HG02852 (cell line): ENCODE data around the gene HSPBAP1.

ENCODE experiments used
- ATAC-seq: cut with Tn5 transposase; IDR thresholded peaks from one replicate; pipeline ENCODE4 v1.9.1; 2021; ENCODE audit warnings: mild to moderate bottlenecking, moderate library complexity; ENCODE audit not compliant: unreplicated experiment

The HSPBAP1 gene

DNA sequence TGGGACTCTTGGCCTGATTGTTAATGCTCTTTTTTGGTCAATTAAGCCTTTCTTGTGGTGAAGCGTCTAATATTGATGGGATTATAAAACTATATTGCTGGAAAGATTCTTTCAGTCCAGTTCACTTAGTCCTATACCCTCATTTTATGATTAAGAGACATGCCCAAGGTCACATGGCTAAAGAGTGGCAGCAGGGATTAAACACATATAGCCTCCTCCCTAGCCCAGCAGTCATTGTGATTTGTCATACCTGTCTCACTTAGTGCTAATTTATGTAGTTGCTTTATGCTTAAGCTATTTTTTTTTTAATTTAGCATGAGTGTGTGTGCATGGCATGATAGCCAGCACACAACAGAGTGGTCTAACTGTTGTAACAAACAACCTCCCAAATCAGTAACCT is 103.5 kb downstream of the HSPBAP1 start:
- no peak for ATAC-seq
